Activated B cell treated with CpG ODN at 0.5 μM for 24 hours (primary cell): ENCODE data around the gene CCT3. TPM values are rescaled to one million over a fixed set of nuclear protein-coding genes. Genes with fewer than 3 reads are reported as not detected.
"Not testable (repeated sequence)": the region's sequence is repeated elsewhere in the genome, so short reads cannot be mapped to it uniquely, and the experiment has no call there.

Experiments
- ATAC-seq: fragments of 200-7000 bp; cut with Tn5 transposase; one replicate; pipeline ENCODE4 v1.10.0; 2021; ENCODE audit warnings: low read depth, mild to moderate bottlenecking, moderate library complexity
- CTCF ChIA-PET: fragments of 350-600 bp; sonication (Branson Sonifier 250); formaldehyde crosslinking; loops from one replicate; lab custom pipeline; 2021; ENCODE audit warnings: antibody characterized with exemption; lab: Charles Lee
- POLR2A ChIA-PET: fragments of 350-600 bp; sonication (Branson Sonifier 250); formaldehyde crosslinking; loops from one replicate; lab custom pipeline; 2021; ENCODE audit warnings: antibody characterized with exemption; lab: Charles Lee
- DNase-seq: peaks from one replicate; pipeline ENCODE4 v3.0.0; 2022
- H3K27ac Mint-ChIP-seq: one replicate; pipeline ENCODE4 v1.8.0; 2020; ENCODE audit warnings: mixed read lengths
- H3K27me3 Mint-ChIP-seq: one replicate; pipeline ENCODE4 v1.8.0; 2021; ENCODE audit warnings: mixed read lengths
- H3K36me3 Mint-ChIP-seq: one replicate; pipeline ENCODE4 v1.8.0; 2021; ENCODE audit warnings: low read depth, mixed read lengths
- H3K4me1 Mint-ChIP-seq: one replicate; pipeline ENCODE4 v1.8.0; 2021; ENCODE audit warnings: mixed read lengths
- H3K4me3 Mint-ChIP-seq: one replicate; pipeline ENCODE4 v1.8.0; 2020; ENCODE audit warnings: mild to moderate bottlenecking, mixed read lengths
- H3K9me3 Mint-ChIP-seq: one replicate; pipeline ENCODE4 v1.8.0; 2020; ENCODE audit warnings: mixed read lengths
- CTCF ChIP-seq: fragments of 200-600 bp; IDR thresholded peaks from one replicate; pipeline ENCODE4 v1.8.0; 2022; ENCODE audit warnings: antibody characterized with exemption, mild to moderate bottlenecking
- intact Hi-C: fragments of 100-400 bp; cut with micrococcal nuclease; formaldehyde crosslinking; loops from one replicate; pipeline ENCODE4 v1.15.1; 2024
- total RNA-seq: library from RNA; stranded (reverse); gene quantifications from 2 replicates; pipeline ENCODE4 v1.2.3, GENCODE V29; 2022

The CCT3 gene
- total RNA-seq, 1 donor from 2014 or later: 260 TPM

- DNase-seq (no peak), ATAC-seq (no peak)
- ChIA-PET POLR2A (no interaction called here), CTCF (interaction anchor here (1.4 to 2.1 kb wide), 4 partner anchors 13 to 88 kb away, joined by 3 to 11 read pairs (median 6); no protein-coding TSS in a partner anchor)
- no peak overlapping the region for H3K27ac Mint-ChIP-seq
- intact Hi-C loops: loop anchor here (1.0 kb wide), 1 partner anchor 88 kb away; no protein-coding TSS in a partner anchor
- no peak for TF ChIP-seq CTCF
- H3K27me3 Mint-ChIP-seq: peaks cover 31% of the 10 kb centered on the region
- no peaks in the 10 kb centered on the region for H3K36me3 Mint-ChIP-seq
- H3K9me3 Mint-ChIP-seq: no peaks in the 10 kb centered on the region
- H3K4me3 Mint-ChIP-seq: no peak overlapping the region
- H3K4me1 Mint-ChIP-seq: peaks cover 4% of the 10 kb centered on the region
These were observed 19.9 kb upstream of the CCT3 start for GRCh38 chr1:156357977-156358376.

GRCh38 chr1:156356875-156357534 is 18.9 kb upstream of the CCT3 start:
- Mint-ChIP-seq H3K36me3 (no peaks in the 10 kb centered on the region), H3K27ac (no peak overlapping the region), H3K27me3 (peaks cover 31% of the 10 kb centered on the region), H3K4me3 (no peak overlapping the region), H3K4me1 (peaks cover 4% of the 10 kb centered on the region), H3K9me3 (no peaks in the 10 kb centered on the region)
- ChIA-PET CTCF (interaction anchor here (0.7 to 1.7 kb wide), 4 partner anchors 24 to 379 kb away, joined by 3 to 4 read pairs (median 3); partner anchors contain the start of gene ARHGEF2), POLR2A (no interaction called here)
- intact Hi-C loops: loop anchor here (1.0 kb wide), 1 partner anchor 89 kb away; no protein-coding TSS in a partner anchor
- peak; percentile 94 for TF ChIP-seq CTCF
- DNase-seq (peak; percentile 71), ATAC-seq (peak; percentile 100)

- intact Hi-C loops: no loop called here
- no peak for TF ChIP-seq CTCF
- no peak for DNase-seq
- ChIA-PET CTCF (interaction anchor here (0.7 to 1.7 kb wide), 5 partner anchors 20 to 378 kb away, joined by 3 to 4 read pairs (median 3); partner anchors contain the start of gene ARHGEF2), POLR2A (no interaction called here)
- peaks cover 4% of the 10 kb centered on the region for H3K4me1 Mint-ChIP-seq
- H3K9me3 Mint-ChIP-seq: no peaks in the 10 kb centered on the region
- peaks cover 31% of the 10 kb centered on the region for H3K27me3 Mint-ChIP-seq
- no peaks in the 10 kb centered on the region for H3K36me3 Mint-ChIP-seq
- ATAC-seq: no peak
- no peak overlapping the region for H3K4me3 Mint-ChIP-seq
- no peak overlapping the region for H3K27ac Mint-ChIP-seq
These were observed 18.3 kb upstream of the CCT3 start for GRCh38 chr1:156356262-156356874.

- H3K9me3 Mint-ChIP-seq, H3K27ac Mint-ChIP-seq, H3K36me3 Mint-ChIP-seq, H3K4me3 Mint-ChIP-seq, DNase-seq, H3K4me1 Mint-ChIP-seq, intact Hi-C loops, ATAC-seq: not testable (repeated sequence)
- POLR2A ChIA-PET: interaction anchor here (0.7 kb wide), 1 partner anchor 268 kb away, joined by 8 read pairs; no protein-coding TSS in a partner anchor
- peaks cover 24% of the 10 kb centered on the region for H3K27me3 Mint-ChIP-seq
- CTCF ChIA-PET: interaction anchor here (1.1 kb wide), 1 partner anchor 33 kb away, joined by 3 read pairs; no protein-coding TSS in a partner anchor
These were observed 14.4 kb upstream of the CCT3 start for GRCh38 chr1:156352481-156352880.

GRCh38 chr1:156347331-156347730 is 9.2 kb upstream of the CCT3 start:
- no peaks in the 10 kb centered on the region for H3K36me3 Mint-ChIP-seq
- ATAC-seq (no peak), DNase-seq (no peak)
- CTCF ChIA-PET: interaction anchor here (1.4 kb wide), 1 partner anchor 38 kb away, joined by 6 read pairs; no protein-coding TSS in a partner anchor
- H3K27me3 Mint-ChIP-seq: peaks cover 16% of the 10 kb centered on the region
- H3K4me1 Mint-ChIP-seq: no peaks in the 10 kb centered on the region
- TF ChIP-seq CTCF: no peak
- no peak overlapping the region for H3K27ac Mint-ChIP-seq
- H3K9me3 Mint-ChIP-seq: no peaks in the 10 kb centered on the region
- intact Hi-C loops: no loop called here
- POLR2A ChIA-PET: interaction anchor here (0.6 kb wide), 1 partner anchor 11 kb away, joined by 5 read pairs; no protein-coding TSS in a partner anchor
- no peak overlapping the region for H3K4me3 Mint-ChIP-seq
